Activated CD4-positive, alpha-beta T cell treated with anti-CD3 and anti-CD28 coated beads for 36 hours (primary cell): Measurements from ENCODE around the gene SDCCAG8. TPM values are rescaled to one million over a fixed set of nuclear protein-coding genes. Genes with fewer than 3 reads are reported as not detected.
A peak's percentile ranks its signal among the peaks of the same experiment; 100 is the strongest.

ENCODE experiments used
- ATAC-seq: fragments of 200-7000 bp; cut with Tn5 transposase; one replicate; pipeline ENCODE4 v1.10.0; 2021; ENCODE audit warnings: mild to moderate bottlenecking, moderate library complexity
- CTCF ChIA-PET: fragments of 350-600 bp; sonication (Branson Sonifier 250); formaldehyde crosslinking; loops from one replicate; lab custom pipeline; 2021; ENCODE audit warnings: antibody characterized with exemption; lab: Charles Lee
- POLR2A ChIA-PET: fragments of 350-600 bp; sonication (Branson Sonifier 250); formaldehyde crosslinking; loops from one replicate; lab custom pipeline; 2021; ENCODE audit warnings: antibody characterized with exemption, inconsistent platforms; lab: Charles Lee
- DNase-seq: peaks from one replicate; pipeline ENCODE4 v3.0.0-alpha.2; 2020
- H3K27ac Mint-ChIP-seq: one replicate; pipeline ENCODE4 v1.8.0; 2021; ENCODE audit warnings: mixed read lengths
- H3K27me3 Mint-ChIP-seq: one replicate; pipeline ENCODE4 v1.8.0; 2021; ENCODE audit warnings: mixed read lengths
- H3K36me3 Mint-ChIP-seq: one replicate; pipeline ENCODE4 v1.8.0; 2021; ENCODE audit warnings: low read depth, mixed read lengths
- H3K4me1 Mint-ChIP-seq: one replicate; pipeline ENCODE4 v1.8.0; 2021; ENCODE audit warnings: mixed read lengths
- H3K4me3 Mint-ChIP-seq: one replicate; pipeline ENCODE4 v1.8.0; 2021; ENCODE audit warnings: mild to moderate bottlenecking, moderate library complexity, mixed read lengths
- H3K9me3 Mint-ChIP-seq: one replicate; pipeline ENCODE4 v1.8.0; 2021; ENCODE audit warnings: low read depth, mixed read lengths
- intact Hi-C, 2 experiments: fragments of 100-400 bp; cut with DNase I in 1 of 2; cut with micrococcal nuclease in 1 of 2; formaldehyde crosslinking; loops; one replicate each; pipeline versions ENCODE4 v1.14.2 to v1.15.1; 2022 to 2024; cut with DNase I, micrococcal nuclease
- total RNA-seq, 2 experiments: library from RNA; stranded (reverse); gene quantifications; one replicate each; pipeline ENCODE4 v1.2.3, GENCODE V29; 2021

The SDCCAG8 gene
- total RNA-seq, 2 experiments from 2014 or later, result 26.4 to 26.5 TPM

GRCh38 chr1:243363832-243364231, 108.0 kb downstream of the SDCCAG8 start:
- no peak for ATAC-seq
- Mint-ChIP-seq H3K27me3 (no peaks in the 10 kb centered on the region), H3K4me1 (no peaks in the 10 kb centered on the region), H3K4me3 (no peak overlapping the region), H3K9me3 (no peaks in the 10 kb centered on the region), H3K36me3 (peaks cover 15% of the 10 kb centered on the region), H3K27ac (no peak overlapping the region)
- DNase-seq, result no peak
- CTCF ChIA-PET, result interaction anchor here (1.2 to 1.3 kb wide), 2 partner anchors 9 to 25 kb away, joined by 4 read pairs; no protein-coding TSS in a partner anchor
- intact Hi-C loops, result no loop called here
- POLR2A ChIA-PET, result no interaction called here

- ATAC-seq, result no peak
- Mint-ChIP-seq H3K36me3 (peaks cover 17% of the 10 kb centered on the region), H3K27ac (no peak overlapping the region), H3K4me1 (no peaks in the 10 kb centered on the region), H3K4me3 (no peak overlapping the region), H3K27me3 (no peaks in the 10 kb centered on the region), H3K9me3 (no peaks in the 10 kb centered on the region)
- DNase-seq, result no peak
- CTCF ChIA-PET, result no interaction called here
- intact Hi-C loops, result no loop called here
- POLR2A ChIA-PET, result no interaction called here
These were observed 108.5 kb downstream of the SDCCAG8 start for GRCh38 chr1:243364330-243364729.

DNA sequence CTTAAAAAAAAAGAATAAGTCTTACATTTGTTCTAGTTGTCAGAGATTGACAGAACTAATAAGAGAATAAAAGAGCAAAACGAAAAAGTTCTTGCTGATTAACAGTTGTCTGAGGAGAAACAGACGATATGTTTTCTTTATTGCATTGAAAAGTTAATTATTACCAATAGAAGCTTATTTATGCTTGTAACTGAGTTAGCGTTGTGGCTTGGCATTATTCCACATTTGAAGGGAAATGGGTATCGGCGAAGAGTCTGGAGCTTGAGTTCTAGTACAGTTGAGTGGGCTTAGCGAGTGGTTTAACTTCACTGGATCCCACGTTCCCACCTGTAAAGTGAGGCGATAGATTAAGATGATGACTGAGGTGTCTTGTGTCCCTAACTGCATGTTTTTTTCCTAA, 109.0 kb downstream of the SDCCAG8 start:
- ATAC-seq (no peak), DNase-seq (no peak)
- H3K9me3 Mint-ChIP-seq, result no peaks in the 10 kb centered on the region
- ChIA-PET POLR2A (no interaction called here), CTCF (no interaction called here)
- no peak overlapping the region for H3K4me3 Mint-ChIP-seq
- H3K4me1 Mint-ChIP-seq, result no peaks in the 10 kb centered on the region
- H3K36me3 Mint-ChIP-seq, result peaks cover 20% of the 10 kb centered on the region
- H3K27ac Mint-ChIP-seq, result no peak overlapping the region
- H3K27me3 Mint-ChIP-seq, result no peaks in the 10 kb centered on the region
- intact Hi-C loops, result no loop called here

- Mint-ChIP-seq H3K4me3 (no peak overlapping the region), H3K27me3 (no peaks in the 10 kb centered on the region), H3K4me1 (no peaks in the 10 kb centered on the region), H3K9me3 (no peaks in the 10 kb centered on the region), H3K27ac (no peak overlapping the region), H3K36me3 (peaks cover 18% of the 10 kb centered on the region)
- DNase-seq (no peak), ATAC-seq (no peak)
- CTCF ChIA-PET, result no interaction called here
- intact Hi-C loops, result no loop called here
- POLR2A ChIA-PET, result no interaction called here
These were observed 111.5 kb downstream of the SDCCAG8 start for GRCh38 chr1:243367314-243367713.

- H3K27ac Mint-ChIP-seq, result no peak overlapping the region
- ATAC-seq (no peak), DNase-seq (no peak)
- intact Hi-C loops, result no loop called here
- no peaks in the 10 kb centered on the region for H3K4me1 Mint-ChIP-seq
- POLR2A ChIA-PET, result no interaction called here
- peaks cover 9% of the 10 kb centered on the region for H3K9me3 Mint-ChIP-seq
- CTCF ChIA-PET, result interaction anchor here (0.9 kb wide), 1 partner anchor 15 kb away, joined by 4 read pairs; no protein-coding TSS in a partner anchor
- no peaks in the 10 kb centered on the region for H3K27me3 Mint-ChIP-seq
- H3K36me3 Mint-ChIP-seq, result peaks cover 27% of the 10 kb centered on the region
- no peak overlapping the region for H3K4me3 Mint-ChIP-seq
These were observed 118.6 kb downstream of the SDCCAG8 start for GRCh38 chr1:243374412-243374811.

- Mint-ChIP-seq H3K4me1 (no peaks in the 10 kb centered on the region), H3K36me3 (peaks cover 25% of the 10 kb centered on the region), H3K4me3 (no peak overlapping the region), H3K27me3 (no peaks in the 10 kb centered on the region), H3K27ac (no peak overlapping the region), H3K9me3 (peaks cover 9% of the 10 kb centered on the region)
- intact Hi-C loops, result no loop called here
- ATAC-seq, result no peak
- ChIA-PET POLR2A (no interaction called here), CTCF (interaction anchor here (0.5 kb wide), 1 partner anchor 557 kb away, joined by 4 read pairs; no protein-coding TSS in a partner anchor)
- no peak for DNase-seq
These were observed 119.8 kb downstream of the SDCCAG8 start for GRCh38 chr1:243375596-243375995.

GRCh38 chr1:243378669-243379068, 122.8 kb downstream of the SDCCAG8 start:
- DNase-seq (no peak), ATAC-seq (no peak)
- H3K36me3 Mint-ChIP-seq, result peaks cover 18% of the 10 kb centered on the region
- no peaks in the 10 kb centered on the region for H3K27me3 Mint-ChIP-seq
- H3K9me3 Mint-ChIP-seq, result peaks cover 5% of the 10 kb centered on the region
- H3K27ac Mint-ChIP-seq, result no peak overlapping the region
- POLR2A ChIA-PET, result no interaction called here
- intact Hi-C loops, result no loop called here
- no peak overlapping the region for H3K4me3 Mint-ChIP-seq
- CTCF ChIA-PET, result no interaction called here
- H3K4me1 Mint-ChIP-seq, result no peaks in the 10 kb centered on the region

DNA sequence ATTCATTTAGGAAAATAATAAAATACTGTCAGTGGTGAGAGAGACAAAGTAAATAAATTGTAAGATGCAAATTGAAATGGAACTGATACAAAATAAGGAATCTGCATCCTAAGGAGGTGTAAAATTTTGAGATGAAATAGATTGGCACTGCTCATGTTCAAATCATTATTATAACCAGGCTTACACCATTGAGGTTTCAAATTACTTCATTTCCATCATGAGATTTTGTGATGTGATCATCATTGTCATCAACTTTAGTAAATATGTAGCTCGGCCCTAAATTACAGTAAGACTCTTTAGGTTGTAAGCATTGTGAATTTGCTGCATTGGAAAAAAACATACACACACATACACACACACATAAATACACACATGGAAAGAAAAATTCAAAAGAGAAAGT, 123.4 kb downstream of the SDCCAG8 start:
- intact Hi-C loops, result no loop called here
- no peak for ATAC-seq
- H3K4me1 Mint-ChIP-seq, result no peaks in the 10 kb centered on the region
- H3K4me3 Mint-ChIP-seq, result no peak overlapping the region
- no peaks in the 10 kb centered on the region for H3K27me3 Mint-ChIP-seq
- CTCF ChIA-PET, result no interaction called here
- peaks cover 18% of the 10 kb centered on the region for H3K36me3 Mint-ChIP-seq
- POLR2A ChIA-PET, result no interaction called here
- no peak overlapping the region for H3K27ac Mint-ChIP-seq
- DNase-seq, result no peak
- peaks cover under 1% of the 10 kb centered on the region for H3K9me3 Mint-ChIP-seq

DNA sequence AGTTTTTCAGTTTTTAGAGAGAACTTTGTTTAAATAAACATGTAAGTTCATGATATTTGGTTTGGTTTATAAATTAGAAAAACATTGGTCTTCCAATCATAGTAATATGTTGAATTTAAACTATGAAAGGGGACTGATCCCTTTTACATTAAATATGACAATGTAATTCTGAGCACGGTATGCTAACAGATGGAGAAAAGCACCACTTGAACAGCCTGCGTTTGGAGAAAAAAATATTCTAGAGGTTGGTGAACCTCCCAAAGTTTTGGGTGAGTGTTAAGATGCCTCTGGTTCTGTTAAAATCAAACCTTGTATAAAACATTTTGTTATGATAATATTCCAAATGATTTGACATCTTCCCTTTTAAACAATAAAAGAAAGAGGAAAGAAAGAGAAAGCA, 123.9 kb downstream of the SDCCAG8 start:
- H3K36me3 Mint-ChIP-seq, result peaks cover 16% of the 10 kb centered on the region
- ChIA-PET POLR2A (no interaction called here), CTCF (no interaction called here)
- no peaks in the 10 kb centered on the region for H3K9me3 Mint-ChIP-seq
- no peak overlapping the region for H3K27ac Mint-ChIP-seq
- DNase-seq, result no peak
- no peak for ATAC-seq
- intact Hi-C loops, result no loop called here
- no peaks in the 10 kb centered on the region for H3K27me3 Mint-ChIP-seq
- no peaks in the 10 kb centered on the region for H3K4me1 Mint-ChIP-seq
- no peak overlapping the region for H3K4me3 Mint-ChIP-seq

DNA sequence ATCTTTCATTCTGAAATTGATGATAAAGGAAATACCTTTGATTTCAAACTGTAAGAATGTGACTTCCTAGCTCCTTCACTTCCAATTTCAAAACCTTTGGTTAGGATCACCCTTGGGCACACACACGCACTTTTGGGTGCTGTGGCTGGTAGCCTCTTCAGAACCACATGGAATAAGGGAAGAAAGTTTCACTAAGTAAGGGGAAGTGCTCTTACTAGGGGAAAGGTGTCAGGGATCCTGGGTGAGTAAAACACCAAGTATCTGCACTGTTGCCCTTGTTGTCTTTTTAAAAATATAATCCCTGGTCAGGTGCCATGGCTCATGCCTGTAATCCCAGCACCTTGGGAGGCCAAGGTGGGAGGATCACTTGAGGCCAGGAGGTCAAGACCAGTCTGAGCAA, 132.4 kb downstream of the SDCCAG8 start:
- intact Hi-C loops, result no loop called here
- ATAC-seq (no peak), DNase-seq (no peak)
- Mint-ChIP-seq H3K27me3 (no peaks in the 10 kb centered on the region), H3K4me1 (peaks cover 7% of the 10 kb centered on the region), H3K27ac (no peak overlapping the region), H3K4me3 (no peak overlapping the region), H3K9me3 (no peaks in the 10 kb centered on the region), H3K36me3 (peaks cover 6% of the 10 kb centered on the region)
- POLR2A ChIA-PET, result no interaction called here
- CTCF ChIA-PET, result no interaction called here

DNA sequence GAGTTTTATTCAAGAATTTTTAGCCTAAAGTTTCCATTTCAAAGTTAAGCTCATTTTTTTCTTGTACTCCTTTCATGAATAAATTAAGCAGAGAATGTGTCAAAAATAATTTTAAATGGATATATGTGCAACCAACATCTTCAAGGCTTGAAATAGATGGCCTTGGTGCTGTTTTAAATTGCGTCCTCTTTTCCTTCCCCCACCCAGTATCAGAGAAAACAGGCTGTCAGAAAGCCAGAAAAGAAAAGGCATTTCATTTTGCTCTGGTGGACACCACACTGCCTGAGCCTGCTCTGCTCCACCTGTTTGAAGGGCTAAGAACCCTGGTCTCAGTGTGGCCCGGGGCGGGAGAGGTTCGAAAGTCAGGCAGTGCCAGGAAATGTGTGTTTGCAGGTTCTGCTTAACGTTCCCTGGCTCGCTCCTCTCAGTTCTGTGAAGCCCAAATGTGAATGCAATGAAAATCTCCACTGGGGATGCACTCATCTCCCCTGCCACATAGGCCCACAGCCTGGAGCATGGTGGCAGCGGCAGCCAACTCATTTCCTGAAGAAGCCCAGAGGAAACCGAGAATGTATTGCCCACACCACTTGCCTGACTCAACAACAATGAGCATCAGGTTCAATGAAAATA, 134.4 kb downstream of the SDCCAG8 start:
- ATAC-seq, result peak; percentile 91
- ChIA-PET CTCF (interaction anchor here (0.6 to 1.2 kb wide), 2 partner anchors 16 to 1283 kb away, joined by 3 to 4 read pairs; no protein-coding TSS in a partner anchor), POLR2A (no interaction called here)
- no peaks in the 10 kb centered on the region for H3K27me3 Mint-ChIP-seq
- peak; percentile 51 for DNase-seq
- no peaks in the 10 kb centered on the region for H3K9me3 Mint-ChIP-seq
- H3K27ac Mint-ChIP-seq, result no peak overlapping the region
- peaks cover 7% of the 10 kb centered on the region for H3K4me1 Mint-ChIP-seq
- H3K36me3 Mint-ChIP-seq, result peaks cover 6% of the 10 kb centered on the region
- no peak overlapping the region for H3K4me3 Mint-ChIP-seq
- intact Hi-C loops, result no loop called here

DNA sequence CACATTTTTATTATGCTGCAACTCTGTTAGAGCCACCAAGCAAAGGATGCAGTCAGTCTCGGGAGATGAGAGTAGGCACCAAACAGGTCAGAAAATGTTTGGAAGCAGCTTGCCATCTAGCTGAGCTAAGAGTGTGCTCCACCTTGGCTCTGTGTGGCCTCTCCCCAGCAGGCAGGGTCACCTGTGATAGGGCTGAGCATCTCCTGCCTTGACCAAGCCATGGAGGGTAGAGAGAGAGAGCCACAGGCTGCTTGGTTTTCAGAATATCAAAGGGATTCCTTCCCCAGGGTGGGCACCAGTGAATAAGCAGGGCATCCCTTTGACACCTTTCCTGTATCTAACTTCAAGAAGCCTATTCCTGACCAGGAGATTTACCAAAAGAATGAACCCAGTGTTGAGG, 135.5 kb downstream of the SDCCAG8 start:
- ATAC-seq (no peak), DNase-seq (no peak)
- CTCF ChIA-PET, result no interaction called here
- intact Hi-C loops, result no loop called here
- Mint-ChIP-seq H3K4me3 (no peak overlapping the region), H3K4me1 (peaks cover 7% of the 10 kb centered on the region), H3K36me3 (peaks cover 6% of the 10 kb centered on the region), H3K9me3 (no peaks in the 10 kb centered on the region), H3K27me3 (no peaks in the 10 kb centered on the region), H3K27ac (no peak overlapping the region)
- POLR2A ChIA-PET, result no interaction called here
